ENCODE results near the gene ZNF654.

ZNF654 gene

GRCh38 chr3:88030210-88030609 lies 28.8 kb upstream of the ZNF654 start:
- TF ChIP-seq CTCF (IDR thresholded peaks at IDR 0.05; ENCODE audit: control insufficient read depth, extremely low read depth, insufficient read depth): no peak
- DNase-seq (ENCODE audit: low read depth): no peak
- peak overlapping the region; percentile 10; the same call in 1 of the 2 replicates for H3K4me3 ChIP-seq (ENCODE audit: low read depth, low read length)

GRCh38 chr3:88031642-88032077 lies 27.4 kb upstream of the ZNF654 start:
- no peak for DNase-seq (ENCODE audit: low read depth)
- peak overlapping the region; percentile 37 for H3K4me3 ChIP-seq (ENCODE audit: low read depth, low read length)
- TF ChIP-seq CTCF (IDR thresholded peaks at IDR 0.05; ENCODE audit: control insufficient read depth, extremely low read depth, insufficient read depth): no peak

GRCh38 chr3:88032245-88032644 lies 26.8 kb upstream of the ZNF654 start:
- DNase-seq (ENCODE audit: low read depth): no peak
- TF ChIP-seq CTCF (IDR thresholded peaks at IDR 0.05; ENCODE audit: control insufficient read depth, extremely low read depth, insufficient read depth): no peak
- peak overlapping the region; percentile 37; the same call in 1 of the 2 replicates for H3K4me3 ChIP-seq (ENCODE audit: low read depth, low read length)

GRCh38 chr3:88033079-88033478 lies 26.0 kb upstream of the ZNF654 start:
- DNase-seq (ENCODE audit: low read depth): no peak

GRCh38 chr3:88033808-88034207 lies 25.2 kb upstream of the ZNF654 start:
- no peak for TF ChIP-seq CTCF (IDR thresholded peaks at IDR 0.05; ENCODE audit: control insufficient read depth, extremely low read depth, insufficient read depth)
- H3K4me3 ChIP-seq (ENCODE audit: low read depth, low read length): no peak overlapping the region
- no peak for DNase-seq (ENCODE audit: low read depth)

More at GRCh38 chr3:88033079-88033478, 26.0 kb upstream of the ZNF654 start:
- TF ChIP-seq CTCF (IDR thresholded peaks at IDR 0.05; ENCODE audit: control insufficient read depth, extremely low read depth, insufficient read depth): no peak
- no peak overlapping the region for H3K4me3 ChIP-seq (ENCODE audit: low read depth, low read length)

- no peak overlapping the region for H3K4me3 ChIP-seq (ENCODE audit: low read depth, low read length)
- no peak for DNase-seq (ENCODE audit: low read depth)
- no peak for TF ChIP-seq CTCF (IDR thresholded peaks at IDR 0.05; ENCODE audit: control insufficient read depth, extremely low read depth, insufficient read depth)
Measured at GRCh38 chr3:88034491-88035275, 24.4 kb upstream of the ZNF654 start.

- TF ChIP-seq CTCF (IDR thresholded peaks at IDR 0.05; ENCODE audit: control insufficient read depth, extremely low read depth, insufficient read depth): no peak
- no peak for DNase-seq (ENCODE audit: low read depth)
- no peak overlapping the region for H3K4me3 ChIP-seq (ENCODE audit: low read depth, low read length)
Measured at GRCh38 chr3:88036221-88036620, 22.8 kb upstream of the ZNF654 start.

Measured in LNCaP clone FGC (cell line).